Transverse colon (tissue), 4 donors: ENCODE measurements around the gene CTR9.

ENCODE experiments used
- EP300 ChIP-seq: sonication (generic); formaldehyde crosslinking; IDR thresholded peaks from one replicate; pipeline ENCODE4 v1.6.1; 2017; ENCODE audit warnings: antibody characterized with exemption, low read depth
- POLR2AphosphoS5 ChIP-seq, 3 donors: sonication (generic); formaldehyde crosslinking; IDR thresholded peaks; one replicate each; pipeline ENCODE4 v1.6.1; 2016; ENCODE audit warnings: antibody characterized with exemption in 3 of 3
- TF ChIP-seq, protein P1 (sequence below), 5 experiments: fragments of 200-600 bp in 3 of 5; fragments of 450-650 bp in 2 of 5; sonication (generic) in 3 of 5; IDR thresholded peaks; 1 replicate in 2 of 5; 2 replicates in 3 of 5; pipeline ENCODE4 v1.5.1; 2016 to 2017; ENCODE audit warnings: antibody characterized with exemption in 5 of 5, inconsistent platforms in 3 of 5, mild to moderate bottlenecking in 2 of 5, moderate library complexity in 1 of 5

- TF ChIP-seq EP300 (no peak), POLR2AphosphoS5 (IDR thresholded peaks at IDR 0.05) (no peak)
- TF ChIP-seq, protein P1, sequence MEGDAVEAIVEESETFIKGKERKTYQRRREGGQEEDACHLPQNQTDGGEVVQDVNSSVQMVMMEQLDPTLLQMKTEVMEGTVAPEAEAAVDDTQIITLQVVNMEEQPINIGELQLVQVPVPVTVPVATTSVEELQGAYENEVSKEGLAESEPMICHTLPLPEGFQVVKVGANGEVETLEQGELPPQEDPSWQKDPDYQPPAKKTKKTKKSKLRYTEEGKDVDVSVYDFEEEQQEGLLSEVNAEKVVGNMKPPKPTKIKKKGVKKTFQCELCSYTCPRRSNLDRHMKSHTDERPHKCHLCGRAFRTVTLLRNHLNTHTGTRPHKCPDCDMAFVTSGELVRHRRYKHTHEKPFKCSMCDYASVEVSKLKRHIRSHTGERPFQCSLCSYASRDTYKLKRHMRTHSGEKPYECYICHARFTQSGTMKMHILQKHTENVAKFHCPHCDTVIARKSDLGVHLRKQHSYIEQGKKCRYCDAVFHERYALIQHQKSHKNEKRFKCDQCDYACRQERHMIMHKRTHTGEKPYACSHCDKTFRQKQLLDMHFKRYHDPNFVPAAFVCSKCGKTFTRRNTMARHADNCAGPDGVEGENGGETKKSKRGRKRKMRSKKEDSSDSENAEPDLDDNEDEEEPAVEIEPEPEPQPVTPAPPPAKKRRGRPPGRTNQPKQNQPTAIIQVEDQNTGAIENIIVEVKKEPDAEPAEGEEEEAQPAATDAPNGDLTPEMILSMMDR (IDR thresholded peaks at IDR 0.05), result no peak
These were observed 78.1 kb downstream of the CTR9 start for GRCh38 chr11:10829139-10829538.
